ENCODE results near the gene KDM2B.

KDM2B gene

GRCh38 chr12:121383601-121384021 lies 197.2 kb downstream of the KDM2B start:
- no peak for DNase-seq (ENCODE audit: low spot score)

GRCh38 chr12:121379945-121380344 lies 200.9 kb downstream of the KDM2B start:
- DNase-seq (ENCODE audit: low spot score) = no peak
